GM06990 (cell line): Measurements from ENCODE around the gene BRAP.
"Not testable (repeated sequence)": the region's sequence is repeated elsewhere in the genome, so short reads cannot be mapped to it uniquely, and the experiment has no call there.

Experiments used
- DNase-seq: peaks from one replicate; pipeline ENCODE4 v3.0.0-alpha.2; 2011; ENCODE audit not compliant: insufficient read length; ENCODE audit errors: extremely low read depth
- H3K27me3 ChIP-seq: replicated peaks from 2 replicates; pipeline ENCODE4 v1.6.0; 2011; ENCODE audit warnings: low read length; ENCODE audit not compliant: control insufficient read depth, insufficient read depth
- H3K36me3 ChIP-seq: 2 replicates; pipeline ENCODE4 v1.5.1; 2011; ENCODE audit warnings: low read length; ENCODE audit not compliant: control insufficient read depth, insufficient read depth
- H3K4me3 ChIP-seq: replicated peaks from 2 replicates; pipeline ENCODE4 v1.5.1; 2011; ENCODE audit warnings: low read depth, mild to moderate bottlenecking, control low read depth, low read length
- TF ChIP-seq, protein P1 (sequence below): IDR thresholded peaks from 2 replicates; pipeline ENCODE4 v1.5.1; 2011; ENCODE audit warnings: low read length, control low read depth, mild to moderate bottlenecking, inconsistent platforms; ENCODE audit not compliant: insufficient read depth, poor library complexity, severe bottlenecking

BRAP gene

DNA sequence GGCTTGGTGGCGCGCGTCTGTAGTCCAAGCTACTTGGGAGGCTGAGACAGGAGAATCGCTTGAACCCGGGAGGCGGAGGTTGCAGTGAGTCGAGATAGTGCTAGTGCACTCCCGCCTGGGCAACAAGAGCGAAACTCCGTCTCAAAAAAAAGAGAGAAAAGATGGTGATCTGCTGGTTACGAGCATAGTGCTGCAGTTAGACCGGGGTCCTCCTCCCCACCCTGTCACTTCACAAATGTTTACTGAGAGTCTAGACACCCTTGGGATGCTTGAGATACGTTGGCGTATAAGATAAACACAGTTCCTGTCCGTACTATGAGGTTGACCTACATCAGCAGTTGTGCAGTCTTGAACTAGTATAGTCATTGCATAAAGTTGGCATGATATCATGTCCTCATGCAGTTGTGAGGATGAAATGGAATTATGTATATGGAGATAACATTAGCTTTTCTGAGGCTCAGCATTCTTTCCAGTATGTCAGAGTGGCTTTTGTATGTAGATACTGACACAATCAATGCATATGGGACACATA is 884 bp upstream of the BRAP start:
- H3K36me3 ChIP-seq = peaks cover 6% of the 10 kb centered on the region; the same call in 1 of the 2 replicates
- H3K4me3 ChIP-seq = peak overlapping the region; percentile 66
- TF ChIP-seq, protein P1, sequence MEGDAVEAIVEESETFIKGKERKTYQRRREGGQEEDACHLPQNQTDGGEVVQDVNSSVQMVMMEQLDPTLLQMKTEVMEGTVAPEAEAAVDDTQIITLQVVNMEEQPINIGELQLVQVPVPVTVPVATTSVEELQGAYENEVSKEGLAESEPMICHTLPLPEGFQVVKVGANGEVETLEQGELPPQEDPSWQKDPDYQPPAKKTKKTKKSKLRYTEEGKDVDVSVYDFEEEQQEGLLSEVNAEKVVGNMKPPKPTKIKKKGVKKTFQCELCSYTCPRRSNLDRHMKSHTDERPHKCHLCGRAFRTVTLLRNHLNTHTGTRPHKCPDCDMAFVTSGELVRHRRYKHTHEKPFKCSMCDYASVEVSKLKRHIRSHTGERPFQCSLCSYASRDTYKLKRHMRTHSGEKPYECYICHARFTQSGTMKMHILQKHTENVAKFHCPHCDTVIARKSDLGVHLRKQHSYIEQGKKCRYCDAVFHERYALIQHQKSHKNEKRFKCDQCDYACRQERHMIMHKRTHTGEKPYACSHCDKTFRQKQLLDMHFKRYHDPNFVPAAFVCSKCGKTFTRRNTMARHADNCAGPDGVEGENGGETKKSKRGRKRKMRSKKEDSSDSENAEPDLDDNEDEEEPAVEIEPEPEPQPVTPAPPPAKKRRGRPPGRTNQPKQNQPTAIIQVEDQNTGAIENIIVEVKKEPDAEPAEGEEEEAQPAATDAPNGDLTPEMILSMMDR = no peak
- DNase-seq = no peak
- H3K27me3 ChIP-seq = no peaks in the 10 kb centered on the region

- TF ChIP-seq, protein P1 = no peak
- DNase-seq = no peak
- H3K36me3 ChIP-seq = peaks cover 11% of the 10 kb centered on the region
- H3K4me3 ChIP-seq = peak overlapping the region; percentile 66
- no peaks in the 10 kb centered on the region for H3K27me3 ChIP-seq
Observed at GRCh38 chr12:111685322-111685810, 390 bp downstream of the BRAP start.

GRCh38 chr12:111684485-111685198 is 1.1 kb downstream of the BRAP start:
- Histone ChIP-seq H3K4me3 (peak overlapping the region; percentile 66), H3K36me3 (peaks cover 11% of the 10 kb centered on the region)
- not testable (repeated sequence) for DNase-seq, H3K27me3 ChIP-seq

- TF ChIP-seq, protein P1 = no peak
- no peaks in the 10 kb centered on the region for H3K27me3 ChIP-seq
- no peak overlapping the region for H3K4me3 ChIP-seq
- no peak for DNase-seq
- peaks cover 19% of the 10 kb centered on the region for H3K36me3 ChIP-seq
Observed at GRCh38 chr12:111677186-111677585, 8.6 kb downstream of the BRAP start.

- no peak for DNase-seq
- Histone ChIP-seq H3K4me3 (no peak overlapping the region), H3K36me3 (peaks cover 14% of the 10 kb centered on the region), H3K27me3 (no peaks in the 10 kb centered on the region)
- TF ChIP-seq, protein P1 = peak; percentile 51
Observed at GRCh38 chr12:111673503-111673902, 12.3 kb downstream of the BRAP start.

GRCh38 chr12:111672822-111673381 is 12.9 kb downstream of the BRAP start:
- no peak for DNase-seq
- H3K4me3 ChIP-seq = no peak overlapping the region

More at GRCh38 chr12:111672822-111673381, 12.9 kb downstream of the BRAP start:
- TF ChIP-seq, protein P1 = no peak
- Histone ChIP-seq H3K36me3 (peaks cover 14% of the 10 kb centered on the region), H3K27me3 (no peaks in the 10 kb centered on the region)
